GM12874 (cell line): ENCODE measurements around the gene IP6K3.

Experiments
- TF ChIP-seq, protein P1 (sequence below): IDR thresholded peaks from 2 replicates; pipeline ENCODE4 v1.5.1; 2011; ENCODE audit warnings: low read depth, mild to moderate bottlenecking, control low read depth, low read length, moderate library complexity; ENCODE audit not compliant: insufficient read depth

The IP6K3 gene

DNA sequence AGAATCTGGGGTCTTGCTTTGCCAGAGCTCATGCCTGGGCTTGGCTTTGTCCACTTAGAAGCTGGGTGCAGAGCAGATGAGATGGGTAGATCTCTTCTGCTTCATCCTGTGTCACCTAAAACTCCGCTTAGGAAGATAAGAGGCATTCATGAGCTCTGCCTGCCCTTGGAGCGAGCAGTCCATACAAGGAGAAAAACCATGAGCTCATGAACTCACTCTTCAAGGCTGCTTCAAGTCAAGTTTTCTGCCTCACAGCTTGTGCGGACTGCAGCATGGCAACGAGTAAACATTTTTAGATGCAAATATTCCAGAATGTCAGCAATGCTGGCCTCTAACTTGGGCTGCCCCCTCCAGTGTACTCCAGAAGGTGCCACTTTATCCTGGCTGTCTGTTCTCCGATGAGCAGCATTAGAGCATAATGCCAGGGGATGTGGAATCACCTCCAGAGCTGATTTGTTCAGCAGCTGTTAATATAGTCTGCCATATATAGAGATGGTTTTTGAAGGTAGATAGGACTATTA is 24.5 kb downstream of the IP6K3 start:
- TF ChIP-seq, protein P1, sequence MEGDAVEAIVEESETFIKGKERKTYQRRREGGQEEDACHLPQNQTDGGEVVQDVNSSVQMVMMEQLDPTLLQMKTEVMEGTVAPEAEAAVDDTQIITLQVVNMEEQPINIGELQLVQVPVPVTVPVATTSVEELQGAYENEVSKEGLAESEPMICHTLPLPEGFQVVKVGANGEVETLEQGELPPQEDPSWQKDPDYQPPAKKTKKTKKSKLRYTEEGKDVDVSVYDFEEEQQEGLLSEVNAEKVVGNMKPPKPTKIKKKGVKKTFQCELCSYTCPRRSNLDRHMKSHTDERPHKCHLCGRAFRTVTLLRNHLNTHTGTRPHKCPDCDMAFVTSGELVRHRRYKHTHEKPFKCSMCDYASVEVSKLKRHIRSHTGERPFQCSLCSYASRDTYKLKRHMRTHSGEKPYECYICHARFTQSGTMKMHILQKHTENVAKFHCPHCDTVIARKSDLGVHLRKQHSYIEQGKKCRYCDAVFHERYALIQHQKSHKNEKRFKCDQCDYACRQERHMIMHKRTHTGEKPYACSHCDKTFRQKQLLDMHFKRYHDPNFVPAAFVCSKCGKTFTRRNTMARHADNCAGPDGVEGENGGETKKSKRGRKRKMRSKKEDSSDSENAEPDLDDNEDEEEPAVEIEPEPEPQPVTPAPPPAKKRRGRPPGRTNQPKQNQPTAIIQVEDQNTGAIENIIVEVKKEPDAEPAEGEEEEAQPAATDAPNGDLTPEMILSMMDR: no peak

DNA sequence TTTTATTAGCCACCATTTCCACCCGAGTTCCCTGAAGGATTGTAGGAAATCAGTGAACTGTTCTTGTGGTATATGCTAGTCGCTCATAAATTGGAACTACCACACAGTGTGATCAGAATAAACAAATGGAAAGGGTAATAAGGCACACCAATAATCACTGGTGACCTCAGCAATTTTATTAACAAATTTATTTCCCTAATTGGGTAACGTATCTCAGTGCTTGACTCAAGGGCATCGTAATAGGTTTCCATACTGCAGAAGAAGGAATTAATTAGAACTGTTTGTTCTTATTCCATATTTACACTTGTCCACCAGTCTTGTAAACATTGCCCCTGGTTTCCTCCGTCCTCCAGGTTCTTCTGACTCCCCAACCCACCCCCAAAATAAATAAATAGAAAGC is 25.2 kb downstream of the IP6K3 start:
- TF ChIP-seq, protein P1: no peak

DNA sequence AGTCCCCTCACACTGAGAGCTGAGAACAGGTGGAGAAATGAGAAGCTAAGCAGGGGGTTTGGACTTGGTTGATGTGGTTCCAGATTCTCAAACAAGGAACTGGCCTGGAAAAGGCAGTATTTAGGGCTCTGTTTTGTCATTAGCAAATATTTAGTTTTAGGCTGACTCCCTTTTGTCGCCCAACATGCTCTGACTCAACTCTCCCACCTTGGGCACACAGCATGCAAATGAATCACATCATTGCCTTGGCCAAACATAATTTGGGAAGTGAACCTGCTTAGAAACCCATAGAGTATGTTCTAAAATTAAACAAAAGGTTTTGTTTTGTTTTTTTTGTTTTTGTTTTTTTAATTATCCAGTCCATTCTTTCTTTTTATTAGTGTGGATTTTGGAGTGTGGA is 25.7 kb downstream of the IP6K3 start:
- TF ChIP-seq, protein P1: no peak

DNA sequence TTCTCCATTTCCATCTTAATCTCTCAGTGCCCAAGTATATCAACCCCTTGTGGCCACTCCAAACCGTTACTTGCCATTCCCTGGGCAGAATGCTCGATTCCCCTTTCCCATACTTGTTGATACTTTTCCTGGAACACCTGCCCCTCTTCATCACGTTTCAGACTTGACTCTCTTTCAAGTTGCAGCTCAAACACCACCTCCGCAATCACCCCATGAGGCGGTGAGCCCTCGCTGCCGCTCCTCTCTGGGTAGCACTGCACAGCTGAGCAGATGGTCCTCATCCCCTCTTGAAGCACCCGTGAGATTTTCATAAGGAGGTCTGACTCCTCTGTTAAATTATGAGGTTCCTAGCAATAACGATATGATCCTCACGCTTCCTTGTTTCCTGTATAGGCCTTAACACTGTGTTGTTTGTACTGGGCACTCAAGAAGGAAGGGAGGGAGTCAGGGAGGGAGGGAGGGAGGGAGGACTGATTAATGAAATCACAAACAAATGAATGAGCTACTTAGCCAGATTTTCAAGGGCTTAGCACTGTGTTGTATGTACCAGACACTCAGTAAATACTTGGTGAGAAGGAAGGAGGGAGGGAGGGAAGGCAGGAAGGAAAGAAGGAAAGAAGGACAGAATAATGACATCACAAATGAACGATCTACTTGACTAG is 27.2 kb downstream of the IP6K3 start:
- TF ChIP-seq, protein P1: no peak

DNA sequence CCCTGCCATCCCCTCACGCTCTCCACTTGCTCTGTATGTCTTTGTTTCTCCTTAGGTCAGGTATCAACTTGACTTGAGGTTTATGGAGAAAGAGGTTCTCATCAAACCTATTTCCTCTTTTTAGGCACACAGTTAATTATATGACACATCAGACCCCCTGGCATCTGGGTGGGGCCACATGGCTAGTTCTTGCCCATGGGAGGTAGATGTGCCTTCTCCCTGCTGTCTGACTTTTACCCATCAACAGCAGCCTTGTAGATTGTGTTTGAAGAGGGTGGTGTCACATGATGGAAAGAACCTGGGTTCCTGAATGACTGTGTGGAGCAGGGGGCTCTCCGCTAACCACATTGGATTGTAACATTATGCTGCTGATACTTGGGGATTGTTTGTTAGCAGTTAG is 28.0 kb downstream of the IP6K3 start:
- TF ChIP-seq, protein P1: no peak

DNA sequence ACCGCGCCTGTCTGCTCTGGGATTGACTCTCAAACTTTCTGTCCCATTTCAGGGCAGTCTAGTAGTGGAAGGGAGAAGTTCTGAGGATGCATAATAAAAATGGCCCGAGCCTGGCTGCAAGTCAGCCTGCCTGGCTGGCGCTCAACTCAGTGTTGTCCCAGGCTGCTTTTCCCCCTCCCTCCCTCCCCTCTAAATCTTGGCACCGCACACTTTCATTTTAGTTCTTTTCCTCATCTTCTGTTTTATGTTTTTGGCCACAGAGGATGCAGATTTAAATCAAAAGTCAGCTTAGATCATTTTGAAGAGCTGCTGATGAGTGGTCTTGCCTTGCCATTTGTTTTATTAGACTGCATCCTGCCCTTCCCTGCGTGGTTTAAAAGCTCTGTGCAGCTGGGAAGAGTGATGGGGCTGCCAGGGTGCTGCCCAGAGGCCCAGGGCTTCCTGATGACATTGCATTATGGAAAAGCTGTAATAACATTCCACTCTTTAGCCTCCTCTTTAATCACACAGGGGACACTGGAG is 28.7 kb downstream of the IP6K3 start:
- TF ChIP-seq, protein P1: no peak

DNA sequence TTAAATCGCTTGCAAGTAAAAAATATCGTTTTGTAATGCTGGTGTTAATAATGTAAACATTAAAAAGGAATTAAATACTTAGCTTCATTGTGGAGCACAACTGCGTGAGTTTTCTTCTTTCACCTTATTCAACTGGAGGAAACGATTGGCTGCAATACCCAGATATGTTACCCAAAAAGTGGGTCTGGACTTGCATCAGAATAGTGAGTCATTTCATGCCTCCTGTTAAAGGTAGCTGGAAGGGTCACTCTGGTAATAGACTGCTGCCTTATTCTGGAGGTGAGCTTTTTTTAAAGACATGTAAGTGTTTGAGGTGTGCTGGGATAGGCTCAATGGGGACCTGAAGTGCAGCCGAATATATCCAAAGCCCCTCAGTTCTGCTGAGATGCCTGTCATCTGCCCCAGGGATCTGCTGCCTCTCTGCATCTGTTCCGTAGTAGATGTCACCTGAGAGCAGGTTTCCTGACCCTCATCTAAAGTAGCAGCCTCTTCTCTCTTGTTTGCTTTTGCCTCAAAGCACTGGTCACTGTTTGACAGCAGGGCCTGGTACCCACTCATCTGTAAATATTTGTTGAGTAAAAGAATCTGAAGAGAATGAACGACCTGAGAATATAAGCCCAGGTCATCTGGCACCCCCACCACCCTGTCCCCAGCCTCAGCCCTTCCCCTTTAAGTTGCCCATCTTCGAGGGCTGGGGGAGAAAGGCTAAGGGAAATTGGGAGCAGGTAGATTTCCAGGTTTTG is 29.6 kb downstream of the IP6K3 start:
- TF ChIP-seq, protein P1: no peak
